Activated CD8-positive, alpha-beta memory T cell treated with anti-CD3 and anti-CD28 coated beads for 48 hours (primary cell): ENCODE results near the gene AUTS2.

Experiments used
- DNase-seq, 3 experiments: peaks; one replicate each; pipeline ENCODE4 v3.0.0-alpha.2; 2020; ENCODE audit warnings: low read depth in 2 of 3, low spot score in 2 of 3

The AUTS2 gene

GRCh38 chr7:69654849-69655707, 56.8 kb downstream of the AUTS2 start:
- no peak for DNase-seq

GRCh38 chr7:69656077-69656476, 57.8 kb downstream of the AUTS2 start:
- no peak for DNase-seq

- no peak for DNase-seq
These were observed 58.6 kb downstream of the AUTS2 start for GRCh38 chr7:69656890-69657289.

GRCh38 chr7:69657331-69657730, 59.1 kb downstream of the AUTS2 start:
- DNase-seq = no peak

GRCh38 chr7:69657985-69658384, 59.7 kb downstream of the AUTS2 start:
- DNase-seq = no peak

GRCh38 chr7:69659983-69660382, 61.7 kb downstream of the AUTS2 start:
- no peak for DNase-seq

- no peak for DNase-seq
These were observed 63.1 kb downstream of the AUTS2 start for GRCh38 chr7:69661342-69661741.

- no peak for DNase-seq
These were observed 65.9 kb downstream of the AUTS2 start for GRCh38 chr7:69663911-69664832.

- DNase-seq = no peak
These were observed 67.1 kb downstream of the AUTS2 start for GRCh38 chr7:69665369-69665768.

- no peak for DNase-seq
These were observed 70.1 kb downstream of the AUTS2 start for GRCh38 chr7:69668339-69668870.

- no peak for DNase-seq
These were observed 72.4 kb downstream of the AUTS2 start for GRCh38 chr7:69670701-69671100.

- DNase-seq = no peak
These were observed 74.8 kb downstream of the AUTS2 start for GRCh38 chr7:69673074-69673473.

- no peak for DNase-seq
These were observed 76.5 kb downstream of the AUTS2 start for GRCh38 chr7:69674701-69675182.

GRCh38 chr7:69676247-69676646, 78.0 kb downstream of the AUTS2 start:
- no peak for DNase-seq

- no peak for DNase-seq
These were observed 79.0 kb downstream of the AUTS2 start for GRCh38 chr7:69677054-69677852.

GRCh38 chr7:69677881-69678493, 79.7 kb downstream of the AUTS2 start:
- no peak for DNase-seq

- DNase-seq = no peak
These were observed 80.4 kb downstream of the AUTS2 start for GRCh38 chr7:69678494-69679187.

GRCh38 chr7:69681181-69681580, 82.9 kb downstream of the AUTS2 start:
- DNase-seq = no peak

GRCh38 chr7:69682518-69682917, 84.2 kb downstream of the AUTS2 start:
- DNase-seq = no peak

GRCh38 chr7:69683002-69683401, 84.7 kb downstream of the AUTS2 start:
- no peak for DNase-seq
